Globus pallidus (tissue), 1 donor: ENCODE data around the gene ITPR2.

Experiments used
- DNase-seq: peaks from one replicate; pipeline ENCODE4 v3.0.0-alpha.2; 2015; ENCODE audit warnings: low spot score

The ITPR2 gene

DNA sequence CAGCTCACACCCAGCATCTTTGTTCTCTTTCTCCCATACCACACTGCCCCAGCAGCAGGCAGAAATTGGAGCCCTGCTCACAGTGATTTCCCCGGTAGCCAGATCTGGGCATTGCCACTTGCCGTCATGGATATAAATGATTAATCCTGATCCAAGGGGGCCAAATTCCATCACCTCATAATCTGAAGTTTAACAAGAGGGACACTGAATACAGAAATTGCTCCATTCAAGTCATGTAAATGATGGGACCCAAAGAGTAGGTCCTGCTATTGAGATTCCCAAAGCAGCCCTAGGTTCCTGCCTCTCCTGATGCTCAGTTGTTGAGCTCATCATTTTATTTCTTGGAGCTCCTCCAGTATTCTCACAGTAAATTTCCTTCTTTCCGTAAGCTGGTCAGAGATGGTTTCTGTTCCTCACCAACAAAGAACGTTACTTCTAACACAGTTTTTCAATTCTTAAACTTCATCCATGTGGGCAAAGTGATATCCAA, 11.7 kb downstream of the ITPR2 start:
- DNase-seq = peak; percentile 40

DNA sequence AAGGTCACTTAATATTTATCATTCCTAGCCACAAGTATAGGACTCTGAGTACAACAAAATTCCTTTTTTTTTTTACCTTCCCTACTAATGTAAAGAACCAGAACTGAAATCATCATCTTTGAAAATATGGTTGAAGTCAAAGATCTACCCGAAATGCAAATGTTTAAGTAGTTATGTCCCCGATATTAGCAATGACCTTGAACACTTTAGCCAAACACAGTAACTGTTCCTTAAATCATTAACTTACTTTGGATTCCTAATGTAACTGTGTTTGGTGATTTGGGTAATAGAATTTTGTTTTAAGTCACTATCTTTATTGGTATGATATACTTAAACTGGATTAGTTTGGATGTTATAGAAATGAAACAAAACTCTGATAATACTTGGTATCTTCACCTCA, 14.4 kb downstream of the ITPR2 start:
- no peak for DNase-seq

- DNase-seq = no peak
Measured at GRCh38 chr12:26818201-26818600, 14.8 kb downstream of the ITPR2 start.

- no peak for DNase-seq
Measured at GRCh38 chr12:26817183-26817591, 15.8 kb downstream of the ITPR2 start.

- DNase-seq = no peak
Measured at GRCh38 chr12:26813812-26814211, 19.2 kb downstream of the ITPR2 start.

DNA sequence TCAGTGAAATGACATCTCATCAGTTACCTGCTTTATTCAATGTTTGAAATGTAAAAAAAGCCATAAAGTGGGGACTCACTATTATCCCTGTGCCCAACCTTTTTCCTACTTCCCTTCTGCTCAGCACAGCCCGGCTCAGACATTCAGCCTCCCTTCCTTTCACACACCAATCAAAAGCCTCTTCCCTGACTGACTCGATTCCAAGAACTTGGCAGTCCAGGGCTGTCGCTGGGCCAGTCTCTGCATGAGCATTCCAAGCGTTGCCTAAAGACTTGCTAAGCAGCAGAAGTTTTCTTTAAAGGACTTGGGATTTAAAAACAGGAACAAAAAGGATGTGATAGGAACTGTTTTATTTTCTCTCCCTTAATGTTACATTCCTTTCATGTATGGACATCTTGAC, 22.7 kb downstream of the ITPR2 start:
- DNase-seq = peak; percentile 74

- DNase-seq = no peak
Measured at GRCh38 chr12:26809611-26810285, 23.2 kb downstream of the ITPR2 start.

DNA sequence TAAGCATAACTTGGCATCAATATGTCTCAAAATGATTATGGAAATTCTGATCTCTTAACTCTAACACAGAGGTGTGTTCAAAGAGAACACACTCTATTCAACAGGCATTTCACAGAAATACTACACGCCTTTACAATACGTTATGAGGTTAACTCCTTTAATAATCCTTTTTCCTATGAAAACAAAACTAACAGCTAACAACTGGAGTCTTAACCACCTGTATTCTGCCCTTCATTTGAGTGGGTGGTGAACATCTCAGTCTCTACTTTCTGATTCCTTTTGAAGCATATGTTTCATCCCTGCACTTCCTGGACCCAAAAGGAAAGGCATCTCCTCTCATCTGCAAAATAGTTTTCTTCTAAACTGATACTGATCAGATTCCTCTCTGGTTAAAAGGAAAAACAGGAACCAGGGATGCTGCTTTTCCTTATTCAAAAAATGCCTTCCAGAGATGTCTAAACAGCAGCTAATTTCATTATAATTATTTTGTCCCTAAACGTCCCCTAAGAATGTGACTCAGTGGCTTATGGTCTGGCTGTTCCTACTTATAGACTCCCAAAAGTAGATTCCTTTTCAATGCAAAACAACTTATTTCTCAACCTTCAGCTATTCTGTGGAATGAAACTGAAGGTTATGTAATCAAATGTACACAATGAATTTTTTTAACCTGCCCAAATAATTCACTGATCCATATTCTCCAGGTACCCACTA, 24.1 kb downstream of the ITPR2 start:
- DNase-seq = no peak

GRCh38 chr12:26807292-26807691, 25.7 kb downstream of the ITPR2 start:
- DNase-seq = no peak

GRCh38 chr12:26806556-26806955, 26.4 kb downstream of the ITPR2 start:
- no peak for DNase-seq

DNA sequence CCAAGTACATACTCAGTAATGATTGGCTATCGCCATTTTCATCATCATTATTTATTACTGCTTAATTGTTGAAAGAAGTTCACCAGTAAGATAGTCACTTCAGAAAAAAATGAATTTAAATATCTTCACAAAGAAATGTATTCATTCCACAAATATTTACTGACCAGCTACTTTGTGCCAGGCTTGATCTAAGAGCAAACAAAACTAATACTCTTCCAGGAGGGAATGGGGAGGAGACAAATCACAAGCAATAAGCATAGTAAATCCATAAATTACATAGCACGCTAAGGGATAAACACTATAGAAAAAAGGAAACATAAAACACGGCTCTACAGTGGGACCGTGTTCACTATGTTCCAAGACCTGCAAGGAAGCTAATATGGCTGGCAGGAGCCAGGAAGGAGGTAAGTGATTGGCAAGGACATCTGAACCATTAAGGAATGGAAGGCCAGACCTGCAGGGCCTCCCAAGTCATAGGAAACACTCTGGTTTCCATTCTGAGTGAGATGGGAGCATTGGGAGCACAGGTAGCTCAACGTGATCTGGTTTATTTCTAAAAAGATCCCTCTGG, 27.5 kb downstream of the ITPR2 start:
- no peak for DNase-seq

GRCh38 chr12:26803552-26803951, 29.4 kb downstream of the ITPR2 start:
- no peak for DNase-seq

DNA sequence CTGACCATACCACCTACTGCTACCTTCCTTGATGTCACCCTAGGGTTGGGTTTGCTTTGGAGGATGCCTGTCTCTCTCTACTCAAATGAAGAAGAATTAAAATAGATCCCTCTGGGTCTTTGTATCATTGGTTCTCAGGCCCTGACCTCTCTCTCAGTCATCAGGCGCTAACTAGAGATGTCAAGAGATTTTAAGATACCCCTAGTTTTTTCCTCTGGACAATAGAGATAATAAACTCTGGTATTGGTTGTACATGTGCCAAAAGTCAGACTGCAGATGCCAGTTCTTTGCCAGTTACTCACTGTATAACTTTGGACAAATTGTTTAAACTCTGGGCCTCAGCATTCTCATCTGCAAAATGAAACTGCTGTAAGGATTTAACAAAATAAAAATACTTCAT, 31.5 kb downstream of the ITPR2 start:
- DNase-seq = no peak

GRCh38 chr12:26800858-26801257, 32.1 kb downstream of the ITPR2 start:
- no peak for DNase-seq

DNA sequence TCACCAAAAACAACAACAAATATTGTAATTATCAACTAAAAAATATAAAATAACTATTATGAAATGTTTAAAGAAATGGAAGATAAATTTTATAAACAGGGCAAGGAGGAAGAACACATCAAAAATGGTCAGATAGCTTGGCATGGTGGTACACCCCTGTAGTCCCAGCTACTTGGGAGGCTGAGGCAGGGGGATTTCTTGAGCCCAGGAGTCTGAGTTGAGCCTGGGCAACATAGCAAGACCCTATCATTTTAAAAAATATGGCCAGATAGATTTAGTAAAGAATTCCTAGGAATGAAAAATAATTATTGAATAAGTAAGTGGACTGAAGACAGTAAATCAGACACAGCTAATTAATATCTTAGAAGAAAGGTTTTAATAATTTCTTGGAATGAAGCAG, 32.6 kb downstream of the ITPR2 start:
- DNase-seq = no peak

DNA sequence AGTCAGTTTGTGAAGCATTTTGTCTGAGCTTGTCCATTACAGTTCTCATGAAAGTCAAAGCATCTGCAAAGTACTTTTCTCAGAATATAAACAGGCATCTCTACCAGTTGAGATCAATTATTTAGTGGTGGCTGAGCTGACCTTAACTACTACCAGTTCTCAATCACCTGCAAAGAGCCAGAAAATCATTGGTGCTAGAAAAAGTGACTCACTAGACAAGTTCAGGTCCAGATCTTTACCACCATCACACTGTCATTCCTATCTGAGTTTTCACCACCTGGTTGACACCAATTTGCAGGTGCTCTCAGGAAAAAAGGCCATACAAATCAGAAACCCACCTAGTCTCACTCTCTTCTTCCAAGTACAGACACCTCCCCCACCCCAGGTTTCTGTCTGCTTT, 33.3 kb downstream of the ITPR2 start:
- DNase-seq = no peak

DNA sequence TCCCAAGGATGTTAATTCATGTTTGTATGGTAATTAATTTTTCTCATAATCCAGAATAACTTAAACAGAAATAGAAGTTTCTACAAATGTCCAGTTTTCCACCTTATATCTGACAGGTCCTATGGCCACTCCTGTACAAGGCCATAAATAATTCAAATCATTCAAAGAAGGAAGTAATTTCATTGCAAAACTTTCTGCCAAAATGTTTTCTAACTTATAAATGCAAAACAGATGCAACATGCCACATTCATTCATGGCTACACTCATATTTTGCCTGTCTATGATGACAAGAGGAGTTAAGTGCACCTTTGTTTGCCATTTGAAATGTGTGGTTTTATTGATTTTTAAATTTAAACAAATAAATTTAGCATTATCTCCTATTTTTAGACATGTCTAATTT, 34.4 kb downstream of the ITPR2 start:
- no peak for DNase-seq

GRCh38 chr12:26798023-26798422, 35.0 kb downstream of the ITPR2 start:
- DNase-seq = no peak

DNA sequence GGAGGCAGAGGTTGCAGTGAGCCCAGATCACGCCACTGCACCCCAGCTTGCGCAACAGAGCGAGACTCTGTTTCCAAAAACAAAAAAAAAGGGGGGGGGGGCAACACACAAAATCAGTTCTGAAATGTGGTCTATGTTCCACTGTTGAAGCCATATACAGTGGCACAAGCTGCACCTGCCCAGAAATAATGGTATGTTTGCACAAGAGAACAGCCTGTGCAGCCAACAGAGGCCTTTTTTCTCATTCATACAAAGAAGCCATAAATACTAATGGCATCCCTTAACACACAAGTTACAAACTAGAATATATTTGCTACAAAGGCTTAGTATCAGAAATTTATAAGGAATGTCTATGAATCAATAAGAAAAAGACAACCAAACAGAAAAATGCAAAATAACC, 37.1 kb downstream of the ITPR2 start:
- DNase-seq = no peak

DNA sequence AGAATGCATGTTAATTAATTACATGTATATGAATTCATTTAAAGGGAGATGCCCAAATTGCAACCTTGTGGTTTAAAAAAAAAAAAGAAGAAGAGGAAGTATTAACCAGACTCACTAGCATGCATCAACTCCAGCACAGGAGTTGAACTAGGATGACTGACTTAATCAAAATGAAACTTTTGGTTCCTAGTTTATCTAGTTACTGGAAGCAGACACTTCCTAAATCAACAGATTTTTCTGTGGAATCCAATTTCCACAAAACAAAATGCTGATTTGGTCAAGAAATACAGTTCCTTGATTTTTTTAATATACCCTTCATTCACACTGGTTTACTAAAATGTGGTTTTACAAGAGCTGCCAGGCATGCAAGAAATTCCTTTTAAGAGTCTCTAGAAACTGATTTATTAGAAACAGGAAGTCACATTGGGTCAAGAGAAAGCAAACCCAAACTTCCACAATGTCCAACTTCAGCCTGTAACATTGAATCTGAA, 41.6 kb downstream of the ITPR2 start:
- DNase-seq = peak; percentile 50

DNA sequence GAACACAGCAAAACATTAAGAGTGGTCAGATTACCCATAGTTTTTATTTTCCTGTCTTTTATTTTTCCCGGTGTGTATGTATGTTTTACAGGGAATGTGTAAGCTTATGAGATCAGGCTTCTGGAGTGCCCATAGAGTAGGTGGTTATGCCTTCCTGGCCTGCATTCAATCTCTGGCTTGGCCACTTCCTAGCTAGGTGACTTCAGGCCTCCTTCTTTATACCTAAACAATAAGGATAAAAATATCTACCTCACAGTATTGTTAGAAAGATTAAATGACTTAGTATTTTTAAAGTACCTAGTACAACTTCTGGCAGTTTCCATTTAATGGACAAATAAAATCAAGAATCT, 42.4 kb downstream of the ITPR2 start:
- no peak for DNase-seq

DNA sequence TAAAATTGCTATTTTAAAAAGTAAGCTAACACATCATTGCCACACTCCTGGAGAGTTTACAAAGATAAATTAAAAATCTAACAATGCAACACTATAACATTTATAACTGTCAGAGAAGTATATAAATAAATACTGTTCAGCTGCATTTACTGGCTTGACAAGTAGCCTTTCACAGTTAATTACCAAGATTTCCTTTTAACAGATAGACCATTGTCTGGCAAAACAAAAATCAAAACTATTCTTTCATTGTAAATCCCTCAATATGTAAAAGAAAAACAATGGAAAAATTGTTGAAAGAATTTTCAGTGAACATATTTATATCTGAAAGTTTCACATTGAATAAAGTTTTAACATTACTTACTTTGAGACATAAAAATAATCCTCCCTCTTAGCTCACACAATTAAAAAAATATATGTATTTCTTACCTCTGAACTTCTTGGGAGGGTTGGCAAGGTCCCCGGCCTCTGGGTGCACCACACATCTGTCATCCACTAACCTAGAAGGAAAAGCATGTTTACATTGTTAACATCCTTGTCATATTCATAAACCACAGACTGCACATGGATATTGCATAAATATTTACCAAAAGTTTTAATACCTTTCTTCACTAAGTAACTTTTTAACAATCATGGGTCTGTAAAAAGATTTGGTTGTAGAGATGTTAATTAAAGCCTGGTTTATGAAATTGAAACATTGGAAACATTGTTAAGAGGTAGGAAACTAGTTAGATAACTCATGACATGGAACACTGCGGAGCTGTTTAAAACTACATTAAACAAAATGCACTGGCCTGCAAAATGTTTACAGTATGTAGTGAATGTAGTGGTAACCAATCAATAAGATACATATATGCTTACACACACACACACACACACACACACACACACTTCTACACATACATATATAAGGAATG, 43.0 kb downstream of the ITPR2 start:
- DNase-seq = no peak
